Upper lobe of right lung (tissue), 1 donor: Measurements from ENCODE around the gene PIM2. TPM values are rescaled to one million over a fixed set of nuclear protein-coding genes. Genes with fewer than 3 reads are reported as not detected.

Experiments used
- ATAC-seq: fragments of 200-7000 bp; cut with Tn5 transposase; one replicate; pipeline ENCODE4 v1.9.1; 2020; ENCODE audit warnings: mild to moderate bottlenecking, moderate library complexity
- DNase-seq: peaks from one replicate; pipeline ENCODE4 v3.0.0-alpha.2; 2020
- H3K27ac ChIP-seq: fragments of 200-600 bp; one replicate; pipeline ENCODE4 v1.8.0; 2022
- H3K27me3 ChIP-seq: fragments of 200-600 bp; one replicate; pipeline ENCODE4 v1.8.0; 2022; ENCODE audit warnings: mild to moderate bottlenecking
- H3K36me3 ChIP-seq: fragments of 200-600 bp; one replicate; pipeline ENCODE4 v1.8.0; 2022
- H3K4me1 ChIP-seq: fragments of 200-600 bp; one replicate; pipeline ENCODE4 v1.8.0; 2022
- H3K4me3 ChIP-seq: fragments of 200-600 bp; one replicate; pipeline ENCODE4 v1.8.0; 2022; ENCODE audit warnings: mild to moderate bottlenecking
- H3K9me3 ChIP-seq: fragments of 200-600 bp; one replicate; pipeline ENCODE4 v1.8.0; 2022
- intact Hi-C: fragments of 100-400 bp; cut with DNase I; formaldehyde crosslinking; loops from one replicate; pipeline ENCODE4 v1.11.0; 2022
- total RNA-seq: library from RNA; stranded (reverse); fragmentation: NEBNext Ultra II Directional; extraction: Animal tissue kit (Norgen Biotek cat#: 25700); gene quantifications from one replicate; pipeline ENCODE4 v1.2.1, GENCODE V29; 2021
- TF ChIP-seq, protein P1 (sequence below): fragments of 200-600 bp; IDR thresholded peaks from one replicate; pipeline ENCODE4 v1.8.0; 2022; ENCODE audit warnings: antibody characterized with exemption
- donor health status: DM: no; HTN: yes; CAD: no; lungs with severe emphysema.

The PIM2 gene
- total RNA-seq, 1 donor from 2014 or later: 14.4 TPM

DNA sequence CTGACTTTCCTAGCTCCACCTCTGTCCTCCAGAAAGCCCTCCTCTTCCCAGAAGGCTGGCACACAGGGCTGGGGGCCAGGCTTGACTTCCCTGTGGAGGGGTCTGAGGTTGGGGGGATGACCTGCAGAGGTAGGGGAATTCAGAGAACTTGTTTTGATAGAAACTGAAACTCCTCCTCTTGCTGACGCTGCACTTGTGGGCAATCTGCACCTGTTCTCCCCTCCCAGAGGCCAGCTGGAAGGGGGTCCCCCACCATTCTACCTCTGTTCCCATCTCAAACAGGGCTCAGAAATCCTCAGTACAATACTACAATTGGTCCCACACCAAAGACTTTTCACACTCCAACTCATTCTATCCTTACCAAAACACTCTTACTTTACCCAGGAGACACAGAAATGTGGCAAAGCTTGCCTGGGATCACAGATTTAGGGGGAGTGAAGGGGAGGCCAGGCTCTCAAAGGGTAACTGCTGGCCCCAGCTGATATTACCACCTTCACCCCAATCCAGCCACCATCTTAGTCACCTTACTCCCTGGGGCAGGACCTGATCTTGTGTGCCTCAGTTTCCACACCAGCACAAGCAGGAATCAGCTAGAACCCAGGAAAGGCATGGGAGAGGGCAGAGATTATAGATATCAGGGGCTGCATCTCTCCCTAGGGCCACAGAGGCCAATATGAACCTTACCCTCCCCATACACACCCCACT lies 20.0 kb upstream of the PIM2 start:
- Histone ChIP-seq H3K27ac (no peak overlapping the region), H3K36me3 (peaks cover 5% of the 10 kb centered on the region), H3K4me1 (peaks cover 12% of the 10 kb centered on the region), H3K4me3 (no peak overlapping the region), H3K9me3 (no peaks in the 10 kb centered on the region), H3K27me3 (no peaks in the 10 kb centered on the region)
- DNase-seq (no peak), ATAC-seq (no peak)
- intact Hi-C loops: no loop called here
- TF ChIP-seq, protein P1, sequence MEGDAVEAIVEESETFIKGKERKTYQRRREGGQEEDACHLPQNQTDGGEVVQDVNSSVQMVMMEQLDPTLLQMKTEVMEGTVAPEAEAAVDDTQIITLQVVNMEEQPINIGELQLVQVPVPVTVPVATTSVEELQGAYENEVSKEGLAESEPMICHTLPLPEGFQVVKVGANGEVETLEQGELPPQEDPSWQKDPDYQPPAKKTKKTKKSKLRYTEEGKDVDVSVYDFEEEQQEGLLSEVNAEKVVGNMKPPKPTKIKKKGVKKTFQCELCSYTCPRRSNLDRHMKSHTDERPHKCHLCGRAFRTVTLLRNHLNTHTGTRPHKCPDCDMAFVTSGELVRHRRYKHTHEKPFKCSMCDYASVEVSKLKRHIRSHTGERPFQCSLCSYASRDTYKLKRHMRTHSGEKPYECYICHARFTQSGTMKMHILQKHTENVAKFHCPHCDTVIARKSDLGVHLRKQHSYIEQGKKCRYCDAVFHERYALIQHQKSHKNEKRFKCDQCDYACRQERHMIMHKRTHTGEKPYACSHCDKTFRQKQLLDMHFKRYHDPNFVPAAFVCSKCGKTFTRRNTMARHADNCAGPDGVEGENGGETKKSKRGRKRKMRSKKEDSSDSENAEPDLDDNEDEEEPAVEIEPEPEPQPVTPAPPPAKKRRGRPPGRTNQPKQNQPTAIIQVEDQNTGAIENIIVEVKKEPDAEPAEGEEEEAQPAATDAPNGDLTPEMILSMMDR: no peak

DNA sequence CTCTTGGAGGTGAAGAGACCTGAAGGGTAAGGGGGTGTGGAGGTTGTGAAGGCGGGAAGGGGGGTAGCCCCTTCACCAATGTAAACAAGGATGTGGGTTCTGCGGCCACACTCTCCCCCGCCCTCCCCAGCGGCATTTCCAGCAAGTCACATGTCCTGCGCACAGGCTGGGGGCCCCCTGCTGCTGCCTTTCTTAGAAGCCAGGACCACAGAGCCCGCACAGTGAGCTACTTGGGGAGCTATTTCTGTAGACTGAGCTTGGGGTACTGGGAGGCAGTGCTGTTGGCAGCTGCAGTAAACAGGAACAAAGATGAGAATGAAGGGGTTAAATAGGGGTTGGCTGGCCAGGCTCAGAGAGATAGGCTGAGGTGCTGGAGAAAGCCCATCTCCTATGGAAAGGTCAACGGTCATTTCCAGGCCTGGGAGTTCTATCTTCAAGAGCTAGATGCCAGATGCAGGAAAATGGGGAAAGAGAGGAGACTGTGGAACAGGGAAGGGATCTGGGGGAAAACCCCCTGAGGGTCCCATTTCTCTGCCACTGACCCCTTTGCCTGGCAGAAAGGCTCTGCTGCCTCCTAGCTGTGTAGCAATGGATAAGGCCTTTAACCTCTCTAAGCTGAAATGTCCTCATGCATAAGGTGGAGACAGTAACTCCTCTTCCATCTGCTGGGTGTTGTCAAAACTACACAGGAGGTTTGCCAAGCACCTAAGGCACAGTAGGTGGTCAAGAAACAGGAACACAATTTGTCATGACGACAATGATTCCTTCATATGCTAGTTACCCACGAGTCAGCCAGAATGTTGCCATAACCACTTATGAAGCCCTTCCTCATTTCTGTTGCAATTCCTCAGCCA lies 18.5 kb upstream of the PIM2 start:
- Histone ChIP-seq H3K9me3 (no peaks in the 10 kb centered on the region), H3K36me3 (peaks cover 9% of the 10 kb centered on the region), H3K27ac (peak overlapping the region; percentile 79), H3K4me1 (peaks cover 12% of the 10 kb centered on the region), H3K27me3 (no peaks in the 10 kb centered on the region), H3K4me3 (no peak overlapping the region)
- DNase-seq (peak; percentile 86), ATAC-seq (peak; percentile 91)
- TF ChIP-seq, protein P1: peak; percentile 20
- intact Hi-C loops: no loop called here

DNA sequence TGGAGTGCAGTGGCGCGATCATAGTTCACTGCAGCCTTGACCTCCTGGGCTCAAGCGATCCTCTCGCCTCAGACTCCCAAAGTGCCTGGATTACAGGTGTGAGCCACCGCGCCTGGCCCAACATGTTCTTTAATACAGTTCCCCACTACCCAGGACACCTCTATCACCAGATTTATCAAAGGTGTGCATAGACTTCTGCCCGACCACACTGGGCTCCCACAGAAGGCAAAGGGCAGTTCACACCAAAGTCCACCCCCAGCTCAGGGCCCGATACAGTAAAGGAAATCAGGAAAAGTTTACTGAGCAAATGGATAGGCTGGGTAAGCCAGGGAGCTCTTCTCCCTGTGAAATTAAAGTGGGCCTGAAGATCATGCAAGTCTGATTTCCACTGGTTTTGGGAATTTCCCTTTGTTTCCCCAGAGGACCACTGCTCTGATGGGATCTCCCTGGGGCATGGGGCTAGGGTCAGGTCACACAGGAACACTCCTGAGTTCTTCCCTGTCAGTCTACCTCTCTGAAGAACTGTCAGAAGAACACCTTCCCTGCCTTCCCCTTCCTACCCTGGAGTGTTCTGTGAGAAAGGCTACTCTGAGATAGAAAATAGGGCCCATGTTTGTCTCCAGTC lies 17.7 kb upstream of the PIM2 start:
- Histone ChIP-seq H3K9me3 (no peaks in the 10 kb centered on the region), H3K36me3 (peaks cover 9% of the 10 kb centered on the region), H3K27ac (peak overlapping the region; percentile 79), H3K4me3 (no peak overlapping the region), H3K4me1 (peaks cover 12% of the 10 kb centered on the region), H3K27me3 (no peaks in the 10 kb centered on the region)
- DNase-seq (no peak), ATAC-seq (no peak)
- TF ChIP-seq, protein P1: no peak
- intact Hi-C loops: no loop called here

DNA sequence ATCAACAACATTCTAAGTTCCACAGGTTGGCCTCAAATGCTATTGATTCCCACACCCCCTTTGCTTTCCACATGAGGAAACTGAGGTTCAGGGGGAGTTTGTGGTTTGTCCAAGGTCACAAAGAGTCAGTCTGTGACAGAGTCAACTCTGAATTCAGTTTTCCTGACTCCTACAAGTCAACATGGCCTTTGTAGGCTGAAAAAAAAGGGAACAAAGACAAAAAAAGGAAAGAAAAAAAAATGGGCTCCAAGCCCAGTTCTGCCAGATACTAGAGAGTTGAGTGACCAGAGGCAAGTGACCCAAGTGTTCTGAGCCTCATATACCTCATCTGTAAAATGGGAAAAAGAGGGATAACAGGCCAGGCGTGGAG lies 16.5 kb upstream of the PIM2 start:
- peaks cover 4% of the 10 kb centered on the region for H3K4me1 ChIP-seq
- H3K27me3 ChIP-seq: no peaks in the 10 kb centered on the region
- DNase-seq: no peak
- no peak overlapping the region for H3K27ac ChIP-seq
- no peaks in the 10 kb centered on the region for H3K9me3 ChIP-seq
- no peak overlapping the region for H3K4me3 ChIP-seq
- intact Hi-C loops: no loop called here
- peaks cover 9% of the 10 kb centered on the region for H3K36me3 ChIP-seq
- TF ChIP-seq, protein P1: no peak
- no peak for ATAC-seq

DNA sequence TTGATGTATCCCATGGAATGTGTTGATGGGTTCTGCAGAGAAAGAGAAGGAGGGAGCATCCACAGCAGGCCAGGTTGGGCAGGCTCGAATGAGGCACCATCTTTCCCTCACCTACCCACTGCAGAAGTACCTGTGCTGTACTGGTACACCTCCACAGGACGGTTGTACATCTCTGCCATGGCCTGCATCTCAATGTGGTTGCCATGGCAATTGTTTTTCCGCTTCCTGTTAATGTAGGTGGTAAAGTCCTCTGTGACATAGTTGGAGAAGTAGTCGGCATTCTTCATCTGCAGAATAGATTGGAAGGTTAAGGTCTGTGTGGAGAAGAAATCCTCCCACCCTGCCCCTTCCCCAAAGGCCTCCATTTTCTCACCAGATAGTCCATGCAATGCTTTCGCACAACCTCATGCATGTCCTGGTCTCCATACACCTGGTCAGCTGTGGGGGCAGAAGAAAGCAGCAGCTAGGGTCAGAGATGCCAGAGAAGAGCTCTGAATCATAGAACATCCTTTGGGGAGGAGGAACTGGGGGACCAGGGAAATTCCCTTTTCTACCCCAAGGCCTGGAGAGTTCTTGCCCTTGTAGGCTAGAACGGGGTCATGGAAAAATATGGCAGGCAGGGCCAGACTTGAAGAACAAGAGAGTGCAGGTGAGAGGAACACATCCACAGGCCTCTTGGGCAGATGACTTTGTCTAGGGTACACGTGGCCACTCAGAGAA lies 15.9 kb upstream of the PIM2 start:
- intact Hi-C loops: no loop called here
- Histone ChIP-seq H3K4me3 (no peak overlapping the region), H3K27me3 (no peaks in the 10 kb centered on the region), H3K36me3 (peaks cover 9% of the 10 kb centered on the region), H3K9me3 (no peaks in the 10 kb centered on the region), H3K27ac (no peak overlapping the region), H3K4me1 (peaks cover 4% of the 10 kb centered on the region)
- TF ChIP-seq, protein P1: no peak
- DNase-seq (no peak), ATAC-seq (no peak)
